ENCODE data around the gene TLX3.

- TF ChIP-seq POLR2A (IDR thresholded peaks at IDR 0.05) (no peak), CTCF (IDR thresholded peaks at IDR 0.05) (no peak), POLR2AphosphoS5 (IDR thresholded peaks at IDR 0.05) (no peak), EP300 (IDR thresholded peaks at IDR 0.05) (no peak)
These were observed 5.8 kb downstream of the TLX3 start for GRCh38 chr5:171314728-171315385.

Measured in sigmoid colon (tissue), 4 donors.